Measurements from ENCODE around the gene STX19.

Gene STX19

DNA sequence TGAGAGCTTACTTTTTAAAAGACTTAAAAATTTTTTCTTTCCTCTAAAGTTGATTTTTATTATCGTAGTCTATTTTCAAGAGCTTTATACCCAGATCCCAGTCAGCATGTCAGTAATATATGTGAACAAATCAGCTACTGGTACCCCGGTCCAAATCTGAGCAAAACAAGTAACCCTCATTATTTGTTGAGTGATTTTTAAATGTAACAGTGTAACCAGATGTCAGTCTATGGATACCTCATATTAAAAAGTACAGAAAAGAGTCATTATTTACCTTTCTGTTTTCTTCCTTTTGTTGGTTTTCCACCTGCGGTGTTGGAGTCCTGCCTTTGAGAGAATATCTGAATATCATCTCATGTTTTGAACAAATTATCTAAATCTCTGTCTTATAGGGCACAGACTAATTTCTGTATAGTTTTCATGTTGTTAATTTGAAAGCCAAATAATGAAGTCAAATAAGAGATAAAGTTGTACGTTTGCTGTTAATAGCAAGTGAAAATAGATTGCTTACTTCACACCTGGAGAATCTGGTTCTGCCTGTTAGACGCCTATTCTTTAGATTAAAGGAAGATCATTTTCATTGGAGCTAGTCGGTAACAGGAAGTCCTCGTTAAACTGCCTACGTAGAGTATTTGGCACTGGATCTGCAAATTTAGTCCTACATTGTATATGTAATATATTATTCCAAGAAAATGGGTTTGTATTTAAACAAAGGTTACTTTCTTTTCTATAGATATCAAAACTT lies at the start of gene STX19:
STX19 (minus strand) TSS at position 505 of the 745 bp plus-strand sequence. CDS start 13,328 bp downstream, outside the sequence.
- Mint-ChIP-seq H3K4me3 (no peak within 1 kb of the TSS), H3K9me3 (no peaks in the 10 kb centered on the region), H3K36me3 (no peaks in the 10 kb centered on the region), H3K27ac (no peak within 1 kb of the TSS), H3K4me1 (no peaks in the 10 kb centered on the region), H3K27me3 (no peaks in the 10 kb centered on the region)

GRCh38 chr3:94076055-94076454 lies 47.7 kb upstream of the STX19 start:
- peaks cover 89% of the 10 kb centered on the region for H3K4me1 Mint-ChIP-seq
- H3K36me3 Mint-ChIP-seq: peaks cover 30% of the 10 kb centered on the region

DNA sequence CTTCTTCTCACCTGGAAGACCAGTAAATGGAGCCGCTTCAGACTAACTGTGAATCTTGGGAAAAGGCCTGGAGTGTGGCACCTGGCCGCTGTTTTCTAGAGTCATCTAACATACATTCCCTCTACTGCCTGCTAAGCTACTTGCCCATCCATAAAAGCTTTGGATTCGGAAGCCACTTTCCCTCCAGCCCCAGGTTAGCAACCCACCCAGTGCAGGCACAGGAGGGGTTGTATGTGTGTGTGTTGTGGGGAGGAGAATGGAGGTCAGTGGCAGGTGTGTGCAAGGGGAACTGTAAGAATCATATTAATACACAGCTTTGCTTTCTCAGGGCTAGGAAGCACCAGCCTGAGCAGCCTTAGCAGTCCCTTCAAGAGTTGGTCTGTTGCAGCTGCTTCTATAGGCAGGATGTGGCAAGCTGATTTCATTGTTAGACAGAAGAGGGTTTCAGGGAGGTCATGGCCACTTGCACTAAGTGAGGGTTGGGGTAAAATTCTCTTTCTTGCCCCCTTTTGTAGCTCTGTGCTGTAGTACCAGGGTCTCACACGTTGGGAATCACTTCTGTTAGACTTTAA lies 43.4 kb upstream of the STX19 start:
- Mint-ChIP-seq H3K36me3 (peaks cover 35% of the 10 kb centered on the region), H3K4me1 (peaks cover 90% of the 10 kb centered on the region), H3K27me3 (no peaks in the 10 kb centered on the region), H3K4me3 (no peak overlapping the region), H3K27ac (no peak overlapping the region), H3K9me3 (no peaks in the 10 kb centered on the region)

More at GRCh38 chr3:94076055-94076454, 47.7 kb upstream of the STX19 start:
- H3K27me3 Mint-ChIP-seq: no peaks in the 10 kb centered on the region
- H3K27ac Mint-ChIP-seq: no peak overlapping the region
- H3K4me3 Mint-ChIP-seq: no peak overlapping the region
- H3K9me3 Mint-ChIP-seq: no peaks in the 10 kb centered on the region

DNA sequence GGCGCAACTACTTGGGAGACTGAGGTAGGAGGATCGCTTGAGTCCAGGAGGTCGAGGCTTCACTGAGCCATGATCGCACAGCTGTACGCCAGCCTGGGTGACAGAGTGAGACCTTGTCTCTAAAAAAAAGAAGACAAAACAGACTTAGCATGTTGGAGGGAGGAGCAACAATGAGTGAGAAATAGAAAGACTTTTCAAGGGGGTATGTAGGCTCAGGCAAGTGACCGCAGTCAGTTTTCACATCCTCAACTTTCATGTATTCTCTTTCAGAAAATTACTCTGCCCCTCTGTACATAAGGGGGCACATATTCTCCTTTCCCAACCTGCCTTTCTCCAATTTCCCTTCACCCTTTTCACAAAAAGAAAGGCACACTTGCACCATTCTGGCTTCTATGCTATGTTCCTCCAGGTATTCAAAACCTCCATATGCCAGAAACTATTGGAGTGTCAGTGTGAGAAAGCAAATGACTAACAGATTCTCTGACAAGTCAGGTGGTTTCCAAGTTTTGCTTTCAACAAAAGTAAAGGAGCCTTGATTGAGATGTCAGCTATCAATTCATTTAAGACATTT lies 42.0 kb upstream of the STX19 start:
- Mint-ChIP-seq H3K4me3 (no peak overlapping the region), H3K4me1 (peaks cover 93% of the 10 kb centered on the region), H3K27me3 (no peaks in the 10 kb centered on the region), H3K9me3 (no peaks in the 10 kb centered on the region), H3K36me3 (peaks cover 37% of the 10 kb centered on the region), H3K27ac (peak overlapping the region; percentile 43)

DNA sequence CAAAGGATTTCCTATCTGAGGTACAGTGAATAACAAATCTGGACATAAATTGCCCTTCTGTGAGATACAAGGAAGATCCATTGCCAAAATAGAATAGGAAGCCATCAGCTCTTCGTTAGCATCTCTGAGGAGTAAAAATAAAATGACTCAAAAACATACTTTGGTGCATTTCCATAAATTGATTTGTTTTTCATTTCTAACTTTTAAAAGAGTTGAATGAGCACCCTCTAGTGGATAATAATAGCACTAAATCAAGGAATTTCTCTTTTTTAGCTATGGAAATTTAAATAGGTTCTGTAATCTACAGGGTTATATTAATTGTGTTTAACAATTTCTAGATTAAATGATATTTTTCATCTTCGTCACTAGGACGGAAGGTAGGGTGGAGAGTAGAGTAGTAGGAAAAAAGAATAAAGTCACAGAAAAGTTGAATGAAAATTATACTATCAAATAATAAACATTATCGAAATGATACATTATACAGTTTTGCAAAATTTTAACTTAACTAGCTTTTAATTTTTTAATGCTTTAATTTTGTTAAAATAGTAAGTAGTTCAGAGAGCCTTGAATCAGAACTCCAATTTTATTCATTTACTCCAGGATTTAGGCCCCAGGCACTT lies 40.9 kb upstream of the STX19 start:
- peak overlapping the region; percentile 35 for H3K27ac Mint-ChIP-seq
- H3K4me1 Mint-ChIP-seq: peaks cover 92% of the 10 kb centered on the region
- H3K9me3 Mint-ChIP-seq: no peaks in the 10 kb centered on the region
- peaks cover 35% of the 10 kb centered on the region for H3K36me3 Mint-ChIP-seq
- H3K27me3 Mint-ChIP-seq: no peaks in the 10 kb centered on the region
- no peak overlapping the region for H3K4me3 Mint-ChIP-seq

- Mint-ChIP-seq H3K4me3 (no peak overlapping the region), H3K4me1 (peaks cover 88% of the 10 kb centered on the region), H3K36me3 (peaks cover 23% of the 10 kb centered on the region), H3K9me3 (no peaks in the 10 kb centered on the region), H3K27ac (peak overlapping the region; percentile 26), H3K27me3 (no peaks in the 10 kb centered on the region)
Measured at GRCh38 chr3:94066506-94067500, 38.4 kb upstream of the STX19 start.

DNA sequence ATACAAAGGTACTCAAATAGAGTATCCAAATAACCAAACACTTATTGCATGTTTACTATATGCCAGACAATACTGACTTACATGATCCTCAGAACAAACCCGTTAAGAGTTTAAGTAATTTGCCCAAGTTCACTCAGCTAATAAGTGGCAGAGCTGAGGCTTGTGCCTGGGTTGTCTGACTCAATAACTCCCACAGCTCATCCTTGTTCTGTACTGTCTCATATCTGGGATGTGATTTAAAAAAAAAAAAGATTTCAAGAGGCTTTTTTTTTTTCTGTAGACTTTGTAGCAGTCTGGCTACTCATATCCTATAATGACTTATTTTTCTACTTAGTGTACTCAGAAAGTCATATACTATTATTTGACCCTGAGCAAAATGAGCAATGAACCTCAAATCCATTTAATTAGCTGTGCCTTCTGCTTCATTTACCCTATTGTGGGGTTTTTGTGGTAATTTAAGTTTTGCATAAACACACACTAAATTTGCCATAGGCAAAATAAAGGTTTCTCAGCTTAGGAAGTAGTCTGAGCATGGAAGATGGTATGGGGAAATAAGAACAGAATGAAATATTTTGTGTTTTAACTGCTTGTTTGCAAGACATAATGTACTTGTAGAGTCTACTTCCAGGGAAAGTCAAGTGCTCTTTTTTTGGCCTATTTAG lies 37.6 kb upstream of the STX19 start:
- H3K4me3 Mint-ChIP-seq: no peak overlapping the region
- peaks cover 83% of the 10 kb centered on the region for H3K4me1 Mint-ChIP-seq
- no peaks in the 10 kb centered on the region for H3K27me3 Mint-ChIP-seq
- peaks cover 20% of the 10 kb centered on the region for H3K36me3 Mint-ChIP-seq
- H3K9me3 Mint-ChIP-seq: no peaks in the 10 kb centered on the region
- H3K27ac Mint-ChIP-seq: peak overlapping the region; percentile 13

GRCh38 chr3:94065122-94065521 lies 36.7 kb upstream of the STX19 start:
- H3K27ac Mint-ChIP-seq: no peak overlapping the region
- H3K36me3 Mint-ChIP-seq: peaks cover 20% of the 10 kb centered on the region
- peaks cover 75% of the 10 kb centered on the region for H3K4me1 Mint-ChIP-seq
- H3K4me3 Mint-ChIP-seq: peak overlapping the region; percentile 6
- no peaks in the 10 kb centered on the region for H3K9me3 Mint-ChIP-seq
- H3K27me3 Mint-ChIP-seq: no peaks in the 10 kb centered on the region

DNA sequence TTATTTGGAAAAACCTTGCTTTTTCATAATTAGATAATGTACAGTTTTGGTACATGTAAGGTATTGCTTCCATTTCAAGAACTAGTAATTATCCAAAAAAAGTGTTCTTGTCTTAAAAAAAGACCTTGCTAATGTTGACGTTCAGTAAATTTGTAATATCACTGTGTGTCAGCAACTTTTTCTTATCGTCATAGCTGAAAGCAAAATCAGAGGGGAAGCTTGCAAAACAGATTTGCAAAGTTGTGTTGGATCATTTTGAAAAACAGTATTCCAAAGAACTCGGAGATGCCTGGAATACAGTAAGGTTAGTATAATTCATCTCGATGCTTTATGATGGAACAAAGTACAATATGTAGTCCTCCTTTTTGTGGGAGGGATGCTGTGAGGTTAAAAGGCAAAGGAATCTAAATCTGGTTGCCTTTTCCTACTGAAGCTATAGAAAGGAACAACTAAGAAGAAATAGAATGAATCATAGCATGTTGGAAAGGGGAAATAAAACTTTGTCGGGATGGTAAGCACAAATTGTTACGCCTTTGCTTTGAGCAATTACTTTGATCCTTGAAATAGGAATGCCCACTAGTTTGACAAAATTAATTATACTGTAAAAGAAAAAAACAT lies 36.0 kb upstream of the STX19 start:
- Mint-ChIP-seq H3K4me1 (peaks cover 70% of the 10 kb centered on the region), H3K27me3 (no peaks in the 10 kb centered on the region), H3K36me3 (peaks cover 20% of the 10 kb centered on the region), H3K9me3 (no peaks in the 10 kb centered on the region), H3K27ac (peak overlapping the region; percentile 69), H3K4me3 (peak overlapping the region; percentile 99)

DNA sequence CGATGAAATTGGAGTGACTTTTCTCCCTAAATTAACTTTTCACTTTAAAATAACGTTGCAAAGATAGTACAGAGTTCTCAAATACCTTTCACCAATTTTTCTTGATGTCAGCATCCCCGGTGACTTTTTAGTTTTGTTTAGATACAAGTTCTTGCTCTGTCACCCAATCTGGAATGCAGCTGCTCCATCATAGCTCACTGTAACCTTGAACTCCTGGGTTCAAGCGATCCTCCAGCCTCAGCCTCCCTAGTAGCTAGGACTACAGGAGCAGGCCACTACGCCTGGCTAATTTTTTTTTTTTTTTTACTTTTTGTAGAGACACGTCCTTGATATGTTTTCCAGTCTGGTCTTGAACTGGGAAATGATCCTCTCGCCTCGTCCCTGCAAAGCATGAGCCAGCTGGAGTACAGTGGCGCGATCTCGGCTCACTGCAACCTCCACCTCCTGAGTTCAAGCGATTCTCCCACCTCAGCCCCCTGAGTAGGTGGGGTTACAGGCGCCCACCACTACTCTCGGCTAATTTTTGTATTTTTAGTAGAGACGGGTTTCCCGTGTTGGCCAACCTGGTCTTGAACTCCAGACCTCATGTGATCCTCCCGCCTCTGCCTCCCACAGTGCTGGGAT lies 35.2 kb upstream of the STX19 start:
- peaks cover 64% of the 10 kb centered on the region for H3K4me1 Mint-ChIP-seq

DNA sequence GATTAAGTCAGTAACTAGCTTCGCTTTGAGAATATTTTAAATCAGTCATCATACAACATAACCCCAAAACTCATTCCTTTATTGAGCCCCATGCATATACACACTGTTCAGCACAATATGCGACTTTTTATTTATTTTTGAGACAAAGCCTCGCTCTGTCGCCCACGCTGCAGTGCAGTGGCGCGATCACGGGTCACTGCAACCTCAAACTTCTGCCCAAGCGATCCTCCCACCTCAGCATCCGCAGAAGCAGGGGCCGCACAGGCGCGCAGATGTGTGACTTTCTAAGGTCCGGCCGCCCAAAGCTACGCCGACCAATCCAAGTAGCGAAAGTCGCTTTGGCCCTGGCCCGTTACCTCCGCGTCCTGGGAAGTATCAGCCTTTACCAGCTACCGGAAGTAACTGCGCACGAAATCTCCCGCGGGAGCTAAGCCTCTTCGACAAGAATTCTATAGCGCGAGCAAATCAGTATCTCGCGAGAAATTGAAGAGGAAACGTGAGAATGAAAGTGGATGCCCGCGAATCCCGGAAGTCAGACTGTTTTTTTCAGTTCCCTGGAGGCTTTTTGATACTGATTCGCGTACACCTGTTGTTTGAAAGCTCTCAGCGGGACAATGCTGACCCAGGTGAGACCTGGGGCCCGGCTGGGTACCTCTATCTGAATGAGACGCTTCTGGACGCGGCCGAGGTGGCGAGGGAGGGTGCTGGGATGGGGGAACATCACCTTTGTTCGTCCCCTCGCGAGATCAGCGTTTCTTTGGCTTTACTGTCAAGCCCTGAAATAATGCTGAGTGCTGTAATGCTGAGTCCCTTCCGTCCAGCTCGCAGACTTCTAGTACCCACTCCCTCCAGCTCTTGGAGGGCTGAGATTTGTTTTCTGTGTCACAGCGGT lies 34.4 kb upstream of the STX19 start, which contains the start of the genes DHFR2 and NSUN3:
DHFR2 (minus strand) TSS at position 404 of the 892 bp plus-strand sequence. CDS start 1,405 bp downstream, outside the sequence.
NSUN3 (plus strand) TSS at position 549 of the 892 bp plus-strand sequence; CDS start at position 615, 66 bp downstream.
- Mint-ChIP-seq H3K27me3 (no peaks in the 10 kb centered on the region), H3K4me1 (peaks cover 62% of the 10 kb centered on the region), H3K4me3 (peak within 1 kb of the TSS; percentile 99), H3K36me3 (peaks cover 16% of the 10 kb centered on the region), H3K27ac (peak within 1 kb of the TSS; percentile 99), H3K9me3 (no peaks in the 10 kb centered on the region)

More for the DNA sequence above, 35.2 kb upstream of the STX19 start:
- H3K36me3 Mint-ChIP-seq: peaks cover 17% of the 10 kb centered on the region
- peak overlapping the region; percentile 99 for H3K4me3 Mint-ChIP-seq
- no peaks in the 10 kb centered on the region for H3K9me3 Mint-ChIP-seq
- H3K27ac Mint-ChIP-seq: peak overlapping the region; percentile 99
- no peaks in the 10 kb centered on the region for H3K27me3 Mint-ChIP-seq

DNA sequence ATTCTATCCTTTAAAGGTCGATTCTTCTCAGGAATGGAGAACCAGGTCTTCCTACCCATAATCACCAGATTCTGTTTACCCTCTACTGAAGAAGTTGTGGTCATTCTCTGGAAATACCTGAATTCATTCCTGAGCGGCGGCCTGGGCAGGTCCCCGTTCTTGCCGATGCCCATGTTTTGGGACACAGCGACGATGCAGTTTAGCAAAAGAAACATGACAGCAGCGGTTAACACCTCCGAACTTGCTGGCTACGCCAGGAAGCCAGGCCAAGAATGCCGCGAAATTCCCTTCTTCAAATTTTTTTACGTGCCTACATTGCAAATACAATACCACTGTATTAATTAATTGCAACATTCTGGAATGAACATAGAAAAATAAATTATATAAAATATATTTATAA lies 32.9 kb upstream of the STX19 start:
- Mint-ChIP-seq H3K27ac (no peak overlapping the region), H3K9me3 (no peaks in the 10 kb centered on the region), H3K36me3 (peaks cover 5% of the 10 kb centered on the region), H3K4me3 (no peak overlapping the region), H3K27me3 (no peaks in the 10 kb centered on the region), H3K4me1 (peaks cover 51% of the 10 kb centered on the region)

GRCh38 chr3:94050546-94050945 lies 22.1 kb upstream of the STX19 start:
- Mint-ChIP-seq H3K4me3 (no peak overlapping the region), H3K9me3 (no peaks in the 10 kb centered on the region), H3K27me3 (no peaks in the 10 kb centered on the region), H3K36me3 (peaks cover 2% of the 10 kb centered on the region), H3K27ac (no peak overlapping the region), H3K4me1 (no peaks in the 10 kb centered on the region)
